Loucy (cell line): ENCODE measurements around the gene TRPM1.

Experiments used
- H2AFZ ChIP-seq: fragments of 200-600 bp; sonication (generic); 2 replicates; pipeline ENCODE4 v1.6.0; 2016; ENCODE audit warnings: antibody characterized with exemption, mild to moderate bottlenecking, low read length, moderate library complexity
- H3F3A ChIP-seq: fragments of 200-600 bp; 2 replicates; pipeline ENCODE4 v1.6.0; 2016; ENCODE audit warnings: antibody characterized with exemption, low read depth, mild to moderate bottlenecking
- H3K27me3 ChIP-seq: fragments of 200-600 bp; sonication (generic); 2 replicates; pipeline ENCODE4 v1.6.1; 2014; ENCODE audit warnings: low read length, mild to moderate bottlenecking; ENCODE audit not compliant: insufficient read depth, poor library complexity, severe bottlenecking
- H3K36me3 ChIP-seq: fragments of 200-600 bp; sonication (generic); 2 replicates; pipeline ENCODE4 v1.6.1; 2016; ENCODE audit warnings: low read length; ENCODE audit not compliant: insufficient read depth
- H3K4me1 ChIP-seq: fragments of 200-600 bp; sonication (generic); 2 replicates; pipeline ENCODE4 v1.5.1; 2014; ENCODE audit warnings: low read length, mild to moderate bottlenecking; ENCODE audit not compliant: insufficient read depth, poor library complexity, severe bottlenecking
- H3K4me2 ChIP-seq: fragments of 200-600 bp; sonication (generic); 2 replicates; pipeline ENCODE4 v1.6.0; 2014; ENCODE audit warnings: antibody characterized with exemption, low read length, low read depth, mild to moderate bottlenecking; ENCODE audit not compliant: poor library complexity, severe bottlenecking
- H3K4me3 ChIP-seq: fragments of 200-600 bp; sonication (generic); 2 replicates; pipeline ENCODE4 v1.5.1; 2014; ENCODE audit warnings: low read length, mild to moderate bottlenecking, mixed read lengths; ENCODE audit not compliant: poor library complexity, severe bottlenecking
- H3K79me2 ChIP-seq: fragments of 200-600 bp; sonication (generic); 2 replicates; pipeline ENCODE4 v1.6.1; 2014; ENCODE audit warnings: low read length; ENCODE audit not compliant: insufficient read depth
- H3K9ac ChIP-seq: fragments of 200-600 bp; sonication (generic); 2 replicates; pipeline ENCODE4 v1.6.0; 2014; ENCODE audit warnings: mild to moderate bottlenecking, low read depth, low read length, moderate library complexity; ENCODE audit not compliant: poor library complexity, severe bottlenecking
- H3K9me2 ChIP-seq: fragments of 200-600 bp; sonication (generic); replicated peaks from 2 replicates; pipeline ENCODE4 v1.6.1; 2016; ENCODE audit warnings: low read depth, low read length, mixed read lengths
- H3K9me3 ChIP-seq: fragments of 200-600 bp; sonication (generic); 2 replicates; pipeline ENCODE4 v1.6.1; 2014; ENCODE audit warnings: mild to moderate bottlenecking, antibody characterized with exemption, low read length, low read depth; ENCODE audit not compliant: insufficient read depth
- H4K20me1 ChIP-seq: fragments of 200-600 bp; sonication (generic); 2 replicates; pipeline ENCODE4 v1.6.0; 2014; ENCODE audit warnings: antibody characterized with exemption, low read length, mild to moderate bottlenecking; ENCODE audit not compliant: insufficient read depth, poor library complexity, severe bottlenecking
- EZH2phosphoT487 ChIP-seq: fragments of 200-600 bp; IDR thresholded peaks from 2 replicates; pipeline ENCODE4 v1.6.1; 2018; ENCODE audit warnings: antibody characterized with exemption, mild to moderate bottlenecking, moderate library complexity, borderline replicate concordance
- TF ChIP-seq, protein P1 (sequence below): fragments of 200-600 bp; sonication (generic); conservative IDR thresholded peaks from 2 replicates; pipeline ENCODE4 v1.5.1; 2014; ENCODE audit warnings: mild to moderate bottlenecking, antibody characterized with exemption, low read length

The TRPM1 gene

GRCh38 chr15:31013863-31014607, 87.5 kb downstream of the TRPM1 start:
- peak overlapping the region; percentile 88 for H2AFZ ChIP-seq

GRCh38 chr15:31012455-31012854, 89.1 kb downstream of the TRPM1 start:
- TF ChIP-seq, protein P1, sequence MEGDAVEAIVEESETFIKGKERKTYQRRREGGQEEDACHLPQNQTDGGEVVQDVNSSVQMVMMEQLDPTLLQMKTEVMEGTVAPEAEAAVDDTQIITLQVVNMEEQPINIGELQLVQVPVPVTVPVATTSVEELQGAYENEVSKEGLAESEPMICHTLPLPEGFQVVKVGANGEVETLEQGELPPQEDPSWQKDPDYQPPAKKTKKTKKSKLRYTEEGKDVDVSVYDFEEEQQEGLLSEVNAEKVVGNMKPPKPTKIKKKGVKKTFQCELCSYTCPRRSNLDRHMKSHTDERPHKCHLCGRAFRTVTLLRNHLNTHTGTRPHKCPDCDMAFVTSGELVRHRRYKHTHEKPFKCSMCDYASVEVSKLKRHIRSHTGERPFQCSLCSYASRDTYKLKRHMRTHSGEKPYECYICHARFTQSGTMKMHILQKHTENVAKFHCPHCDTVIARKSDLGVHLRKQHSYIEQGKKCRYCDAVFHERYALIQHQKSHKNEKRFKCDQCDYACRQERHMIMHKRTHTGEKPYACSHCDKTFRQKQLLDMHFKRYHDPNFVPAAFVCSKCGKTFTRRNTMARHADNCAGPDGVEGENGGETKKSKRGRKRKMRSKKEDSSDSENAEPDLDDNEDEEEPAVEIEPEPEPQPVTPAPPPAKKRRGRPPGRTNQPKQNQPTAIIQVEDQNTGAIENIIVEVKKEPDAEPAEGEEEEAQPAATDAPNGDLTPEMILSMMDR, result no peak
- TF ChIP-seq EZH2phosphoT487, result no peak
- H3F3A ChIP-seq, result no peaks in the 10 kb centered on the region

More at GRCh38 chr15:31013863-31014607, 87.5 kb downstream of the TRPM1 start:
- no peaks in the 10 kb centered on the region for H4K20me1 ChIP-seq
- H3K27me3 ChIP-seq, result no peaks in the 10 kb centered on the region
- H3F3A ChIP-seq, result no peaks in the 10 kb centered on the region
- peaks cover 15% of the 10 kb centered on the region for H3K9me3 ChIP-seq
- H3K4me1 ChIP-seq, result peaks cover 17% of the 10 kb centered on the region
- H3K79me2 ChIP-seq, result no peaks in the 10 kb centered on the region
- peak overlapping the region; percentile 21 for H3K9ac ChIP-seq
- H3K4me2 ChIP-seq, result peak overlapping the region; percentile 54
- no peaks in the 10 kb centered on the region for H3K9me2 ChIP-seq
- H3K4me3 ChIP-seq, result peak overlapping the region; percentile 7
- no peaks in the 10 kb centered on the region for H3K36me3 ChIP-seq
- TF ChIP-seq, protein P1, result no peak

DNA sequence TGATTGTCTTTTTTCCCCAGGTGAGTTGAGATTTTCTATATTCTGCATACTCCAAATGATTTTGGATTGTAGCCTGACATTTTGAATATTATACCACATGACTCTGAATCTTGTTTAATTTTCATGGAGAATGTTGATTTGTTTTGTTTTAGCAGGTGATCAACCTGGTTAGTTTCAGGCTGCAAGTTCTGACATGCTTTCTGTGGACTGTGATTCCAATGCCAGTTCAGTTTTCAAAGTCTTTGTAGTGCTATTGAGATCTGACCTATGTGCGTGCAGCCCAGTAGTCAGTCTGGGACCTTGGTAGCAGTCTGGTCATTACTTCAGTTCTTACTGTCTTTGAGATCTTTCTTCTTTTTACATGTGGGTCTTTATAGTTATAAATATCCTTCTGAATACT, 91.5 kb downstream of the TRPM1 start:
- no peaks in the 10 kb centered on the region for H3K27me3 ChIP-seq
- no peaks in the 10 kb centered on the region for H3K9me2 ChIP-seq

More at GRCh38 chr15:31012455-31012854, 89.1 kb downstream of the TRPM1 start:
- Histone ChIP-seq H2AFZ (no peak overlapping the region), H3K4me3 (no peak overlapping the region), H3K9me3 (peaks cover 15% of the 10 kb centered on the region), H3K9ac (no peak overlapping the region), H3K4me2 (no peak overlapping the region), H3K4me1 (peaks cover 27% of the 10 kb centered on the region), H3K27me3 (no peaks in the 10 kb centered on the region), H3K79me2 (no peaks in the 10 kb centered on the region), H3K36me3 (no peaks in the 10 kb centered on the region), H3K9me2 (no peaks in the 10 kb centered on the region), H4K20me1 (no peaks in the 10 kb centered on the region)

More for the DNA sequence above, 91.5 kb downstream of the TRPM1 start:
- Histone ChIP-seq H3F3A (peaks cover 4% of the 10 kb centered on the region; the same call in 1 of the 2 replicates), H3K79me2 (no peaks in the 10 kb centered on the region), H4K20me1 (no peaks in the 10 kb centered on the region), H3K9ac (no peak overlapping the region), H3K4me3 (no peak overlapping the region), H3K4me2 (no peak overlapping the region), H3K9me3 (peaks cover 15% of the 10 kb centered on the region), H2AFZ (no peak overlapping the region), H3K36me3 (no peaks in the 10 kb centered on the region), H3K4me1 (peaks cover 49% of the 10 kb centered on the region)
- TF ChIP-seq, protein P1, result no peak
- TF ChIP-seq EZH2phosphoT487, result no peak
